Body of pancreas (tissue), 4 donors: Measurements from ENCODE around the gene RAB40C. TPM values are rescaled to one million over a fixed set of nuclear protein-coding genes. Genes with fewer than 3 reads are reported as not detected.

Experiments used
- ATAC-seq: fragments of 150-250 bp; one replicate; pipeline ENCODE4 v1.9.1; 2016
- DNase-seq, 4 donors: peaks; one replicate each; pipeline ENCODE4 v3.0.0-alpha.2; 2019
- H3K27ac ChIP-seq, 4 donors: fragments of 200-600 bp; sonication (generic); 1 replicate in 3 of 4; 2 replicates in 1 of 4; pipeline versions ENCODE4 v1.5.1 to v1.6.1; 2016 to 2019; ENCODE audit warnings: mild to moderate bottlenecking in 1 of 4, mixed read lengths in 1 of 4, moderate library complexity in 1 of 4
- H3K27me3 ChIP-seq, 2 donors: fragments of 200-600 bp; sonication (generic); one replicate each; pipeline ENCODE4 v1.6.0; 2016; ENCODE audit warnings: mild to moderate bottlenecking in 1 of 2
- H3K36me3 ChIP-seq, 2 donors: fragments of 200-600 bp; sonication (generic); replicated peaks in 1 of 2; 2 replicates each; pipeline ENCODE4 v1.5.1; 2016; ENCODE audit warnings: low read depth in 2 of 2; ENCODE audit not compliant: insufficient read depth in 1 of 2
- H3K4me1 ChIP-seq: fragments of 200-600 bp; sonication (generic); one replicate; pipeline ENCODE4 v1.6.0; 2016
- H3K4me3 ChIP-seq, 2 donors: fragments of 200-600 bp; sonication (generic); 1 replicate in 1 of 2; 2 replicates in 1 of 2; pipeline ENCODE4 v1.5.1; 2016 to 2019
- H3K9me3 ChIP-seq, 3 donors: fragments of 200-600 bp; sonication (generic); 1 replicate in 2 of 3; 2 replicates in 1 of 3; pipeline ENCODE4 v1.5.1; 2016
- POLR2A ChIP-seq, 3 donors: fragments of 450-650 bp; IDR thresholded peaks; one replicate each; pipeline ENCODE4 v1.6.1; 2016; ENCODE audit warnings: antibody characterized with exemption in 3 of 3, mild to moderate bottlenecking in 2 of 3
- WGBS, 2 donors: methylation state at CpG; one replicate each; pipeline ENCODE4 v1.1.5; 2017; 5-methylcytosine and 5-hydroxymethylcytosine counted together
- intact Hi-C: fragments of 100-400 bp; cut with DNase I; formaldehyde crosslinking; loops from one replicate; pipeline ENCODE4 v1.15.1; 2023
- total RNA-seq, 2 donors: library from RNA; depleted of rRNA; stranded (reverse); fragments of >200 nt; gene quantifications; one replicate each; pipeline ENCODE4 v1.1.0, GENCODE V29; 2016
- TF ChIP-seq, protein P1 (sequence below), 7 experiments: fragments of 450-650 bp in 4 of 7; fragments of 200-600 bp in 3 of 7; sonication (generic) in 3 of 7; IDR thresholded peaks; one replicate each; pipeline ENCODE4 v1.5.1; 2016 to 2019; ENCODE audit warnings: antibody characterized with exemption in 7 of 7

The RAB40C gene
- total RNA-seq, 2 donors from 2014 or later: 37.2 to 41.0 TPM

GRCh38 chr16:648071-648780 is 58.4 kb downstream of the RAB40C start:
- no peak for TF ChIP-seq POLR2A (IDR thresholded peaks at IDR 0.05)
- TF ChIP-seq, protein P1, sequence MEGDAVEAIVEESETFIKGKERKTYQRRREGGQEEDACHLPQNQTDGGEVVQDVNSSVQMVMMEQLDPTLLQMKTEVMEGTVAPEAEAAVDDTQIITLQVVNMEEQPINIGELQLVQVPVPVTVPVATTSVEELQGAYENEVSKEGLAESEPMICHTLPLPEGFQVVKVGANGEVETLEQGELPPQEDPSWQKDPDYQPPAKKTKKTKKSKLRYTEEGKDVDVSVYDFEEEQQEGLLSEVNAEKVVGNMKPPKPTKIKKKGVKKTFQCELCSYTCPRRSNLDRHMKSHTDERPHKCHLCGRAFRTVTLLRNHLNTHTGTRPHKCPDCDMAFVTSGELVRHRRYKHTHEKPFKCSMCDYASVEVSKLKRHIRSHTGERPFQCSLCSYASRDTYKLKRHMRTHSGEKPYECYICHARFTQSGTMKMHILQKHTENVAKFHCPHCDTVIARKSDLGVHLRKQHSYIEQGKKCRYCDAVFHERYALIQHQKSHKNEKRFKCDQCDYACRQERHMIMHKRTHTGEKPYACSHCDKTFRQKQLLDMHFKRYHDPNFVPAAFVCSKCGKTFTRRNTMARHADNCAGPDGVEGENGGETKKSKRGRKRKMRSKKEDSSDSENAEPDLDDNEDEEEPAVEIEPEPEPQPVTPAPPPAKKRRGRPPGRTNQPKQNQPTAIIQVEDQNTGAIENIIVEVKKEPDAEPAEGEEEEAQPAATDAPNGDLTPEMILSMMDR (IDR thresholded peaks at IDR 0.05): peak in 6 of 7 experiments; percentile 22 to 65 (median 58)
- Histone ChIP-seq H3K27ac (peak overlapping the region; percentile 92 to 96 (median 95)), H3K4me3 (peak overlapping the region in 1 of 2 donors; percentile 70), H3K36me3 (no peaks in the 10 kb centered on the region), H3K9me3 (no peaks in the 10 kb centered on the region), H3K27me3 (no peaks in the 10 kb centered on the region), H3K4me1 (peaks cover 72% of the 10 kb centered on the region)
- intact Hi-C loops: no loop called here
- DNase-seq (peak; percentile 88 to 93 (median 92)), ATAC-seq (peak; percentile 72)
- 18 to 28% methylated on average over 13 to 24 of the region's 24 CpGs for WGBS, 2 donors

DNA sequence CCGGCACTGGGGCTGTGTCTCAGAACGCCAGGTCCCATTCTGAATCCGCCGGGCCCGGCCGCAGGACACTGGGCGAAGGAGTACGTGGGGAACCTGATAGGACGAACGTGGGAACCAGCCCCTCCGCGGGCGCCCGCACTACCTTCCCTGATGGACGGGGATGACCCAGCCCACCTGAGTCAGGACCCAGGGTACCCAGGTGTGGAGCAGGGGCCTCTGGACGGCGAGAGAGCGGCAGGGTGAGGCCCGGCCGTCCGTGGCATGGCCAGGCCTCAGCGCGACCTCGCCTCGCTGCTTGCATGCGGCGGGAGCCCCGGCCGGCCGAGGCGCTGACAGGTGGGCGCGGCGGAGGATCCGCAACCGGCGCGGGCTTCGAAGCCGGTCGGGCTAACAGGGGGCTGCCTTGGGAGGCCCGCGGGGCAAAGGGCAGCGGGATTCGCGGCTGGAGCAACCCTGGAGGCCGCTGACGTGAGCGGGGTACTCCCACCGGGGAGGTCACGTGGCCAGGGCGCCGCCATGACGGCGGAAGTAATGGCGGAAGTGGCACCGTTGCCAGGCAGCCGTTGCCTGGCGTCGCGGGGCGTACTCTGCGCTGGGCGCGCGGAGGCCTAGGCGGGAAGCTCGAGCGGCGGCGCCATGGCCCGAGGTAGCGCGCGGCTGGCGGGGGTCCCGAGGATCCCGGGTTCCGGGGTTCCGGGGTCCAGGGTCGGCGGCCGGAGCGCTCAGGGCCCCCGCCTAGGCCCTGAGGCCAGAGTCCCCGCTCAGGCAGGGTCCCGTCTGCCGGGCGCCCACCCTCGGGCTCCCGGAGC is 59.1 kb downstream of the RAB40C start, which contains the start of gene WDR90:
WDR90 (plus strand) TSS at position 585 of the 809 bp plus-strand sequence; CDS start at position 637, 52 bp downstream.
- Histone ChIP-seq H3K36me3 (no peaks in the 10 kb centered on the region), H3K27me3 (no peaks in the 10 kb centered on the region), H3K9me3 (no peaks in the 10 kb centered on the region), H3K4me1 (peaks cover 65% of the 10 kb centered on the region), H3K4me3 (peak within 1 kb of the TSS; percentile 37 to 70), H3K27ac (peak within 1 kb of the TSS; percentile 92 to 96 (median 95))
- 8% methylated on average over 90 of the region's 91 CpGs; no CpG with 5 or more reads in 1 of the 2 donors for WGBS, 2 donors
- peak; percentile 39 to 63 (median 56) for TF ChIP-seq POLR2A (IDR thresholded peaks at IDR 0.05)
- TF ChIP-seq, protein P1 (IDR thresholded peaks at IDR 0.05): peak in 1 of 7 experiments; percentile 10
- ATAC-seq (peak; percentile 89), DNase-seq (peak; percentile 92 to 94 (median 92))
- intact Hi-C loops: no loop called here

DNA sequence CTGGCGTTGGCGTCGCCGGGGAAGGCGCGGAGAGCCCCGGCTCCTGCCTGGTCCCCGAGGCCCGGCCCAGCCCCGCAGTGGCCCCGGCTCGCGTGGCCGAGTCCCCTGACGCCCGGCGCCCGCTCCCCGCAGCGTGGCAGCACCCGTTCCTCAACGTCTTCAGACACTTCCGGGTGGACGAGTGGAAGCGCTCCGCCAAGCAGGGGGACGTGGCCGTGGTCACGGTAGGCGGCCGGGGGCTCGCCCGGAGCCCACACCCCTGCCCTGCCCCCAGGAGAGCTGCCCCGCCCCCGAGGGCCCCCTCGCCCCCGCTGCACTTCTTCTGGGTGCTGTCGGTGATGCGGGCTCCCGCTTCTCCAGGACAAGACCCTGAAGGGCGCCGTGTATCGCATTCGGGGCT is 59.8 kb downstream of the RAB40C start:
- DNase-seq (no peak), ATAC-seq (no peak)
- WGBS, 2 donors: 2 to 18% methylated on average over 7 to 43 of the region's 44 CpGs
- Histone ChIP-seq H3K4me1 (peaks cover 58% of the 10 kb centered on the region), H3K9me3 (no peaks in the 10 kb centered on the region), H3K27ac (peak overlapping the region in 3 of 4 donors; percentile 95 to 96 (median 95)), H3K36me3 (no peaks in the 10 kb centered on the region), H3K27me3 (no peaks in the 10 kb centered on the region), H3K4me3 (peak overlapping the region; percentile 37 to 70)
- TF ChIP-seq POLR2A (IDR thresholded peaks at IDR 0.05): no peak
- TF ChIP-seq, protein P1 (IDR thresholded peaks at IDR 0.05): no peak
- intact Hi-C loops: no loop called here

GRCh38 chr16:651844-652243 is 62.0 kb downstream of the RAB40C start:
- Histone ChIP-seq H3K9me3 (no peaks in the 10 kb centered on the region), H3K27ac (no peak overlapping the region), H3K27me3 (no peaks in the 10 kb centered on the region), H3K4me1 (peaks cover 36% of the 10 kb centered on the region), H3K4me3 (no peak overlapping the region), H3K36me3 (no peaks in the 10 kb centered on the region)
- ATAC-seq (no peak), DNase-seq (no peak)
- intact Hi-C loops: no loop called here
- 93 to 94% methylated on average over 6 to 18 of the region's 22 CpGs for WGBS, 2 donors
- TF ChIP-seq POLR2A (IDR thresholded peaks at IDR 0.05): no peak
